ENCODE results near the gene MAPKAPK2.

DNA sequence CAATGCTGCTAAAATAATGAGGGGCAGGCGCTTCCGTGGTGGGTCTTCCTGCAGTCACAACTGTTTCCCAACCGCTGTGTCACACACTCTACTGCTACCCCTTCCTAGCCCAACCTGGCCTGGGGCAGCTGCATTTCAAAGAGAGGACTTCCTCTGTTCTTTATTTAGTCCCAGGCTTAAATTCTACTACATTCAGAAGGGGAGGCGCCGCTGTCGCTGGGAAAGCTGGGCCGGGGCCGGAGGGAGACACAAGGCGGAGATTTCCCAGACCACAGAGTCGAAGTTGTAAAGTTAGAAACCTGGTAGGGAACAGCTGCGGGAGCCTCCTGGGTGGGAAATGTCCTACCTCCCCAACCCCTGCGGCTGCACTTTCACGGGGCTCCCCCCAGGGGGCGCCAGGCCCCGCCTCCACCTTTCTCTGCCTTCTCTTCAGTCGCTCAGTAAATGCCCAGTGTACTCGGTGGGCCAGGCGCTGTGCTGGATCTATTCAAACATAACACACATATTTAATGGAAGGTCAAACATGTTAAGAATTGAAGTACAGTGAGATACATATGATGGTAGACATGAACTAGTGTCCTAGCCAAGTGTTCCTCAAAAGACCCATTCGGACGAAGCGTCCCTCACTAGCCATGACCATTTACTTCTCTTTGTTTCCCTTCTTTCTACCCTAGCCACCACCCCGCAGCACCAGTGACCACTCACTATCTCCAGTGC lies 26.3 kb upstream of the MAPKAPK2 start:
- no peak for TF ChIP-seq YY1 (IDR thresholded peaks at IDR 0.05; ENCODE audit: insufficient read depth, insufficient read length)
- TF ChIP-seq SUZ12 (IDR thresholded peaks at IDR 0.05; ENCODE audit: extremely low read depth, insufficient read depth, insufficient read length): no peak
